Left cardiac atrium (tissue), 4 donors: ENCODE results near the gene GALR3. TPM values are rescaled to one million over a fixed set of nuclear protein-coding genes. Genes with fewer than 3 reads are reported as not detected.
"Not testable (repeated sequence)": the region's sequence is repeated elsewhere in the genome, so short reads cannot be mapped to it uniquely, and the experiment has no call there.

Experiments used
- ATAC-seq, 2 donors: fragments of 200-7000 bp; cut with Tn5 transposase; one replicate each; pipeline ENCODE4 v1.9.1; 2020; ENCODE audit warnings: mild to moderate bottlenecking in 2 of 2, moderate library complexity in 2 of 2
- DNase-seq: peaks from one replicate; pipeline ENCODE4 v3.0.0-alpha.2; 2020
- intact Hi-C, 2 donors: fragments of 100-400 bp; cut with DNase I; formaldehyde crosslinking; loops; one replicate each; pipeline versions ENCODE4 v1.14.1 to v1.15.1; 2022 to 2023
- long read RNA-seq: library from polyadenylated mRNA; unstranded; transcript quantifications from one replicate; pipeline ENCODE4 v2.0.0, GENCODE V29; 2021
- total RNA-seq, 2 donors: library from RNA; stranded (reverse); fragmentation: NEBNext Ultra II Directional; extraction: Animal tissue kit (Norgen Biotek cat#: 25700); gene quantifications; one replicate each; pipeline ENCODE4 v1.2.1, GENCODE V29; 2021
- donor health status: DM: no; HTN: yes; CAD: no.
- donor health status: DM: no; HTN: yes; CAD: no; lungs with severe emphysema.
- donor health status: DM: yes; HTN: yes; CAD: no.
- donor health status: Dilated cardiomyopathy.

GALR3 gene
- total RNA-seq = not detected
- long read RNA-seq = 0 reads

GRCh38 chr22:37823134-37823985 lies at the start of gene GALR3:
Gene GALR3, plus strand, starts transcription at chr22:37823382. Its CDS starts 25 bp downstream, at chr22:37823407.
- ATAC-seq = no peak
- no peak for DNase-seq
- intact Hi-C loops = no loop called here

GRCh38 chr22:37774728-37775127 lies 48.5 kb upstream of the GALR3 start:
- intact Hi-C loops = no loop called here
- DNase-seq (no peak), ATAC-seq (no peak)

GRCh38 chr22:37775785-37776638 lies 47.2 kb upstream of the GALR3 start:
- DNase-seq (no peak), ATAC-seq (no peak)
- intact Hi-C loops = no loop called here

- intact Hi-C loops = no loop called here
- ATAC-seq (no peak), DNase-seq (no peak)
These were observed 46.6 kb upstream of the GALR3 start for GRCh38 chr22:37776639-37777005.

- intact Hi-C loops = no loop called here
- DNase-seq = no peak
- ATAC-seq = peak; percentile 14 to 23
These were observed 46.0 kb upstream of the GALR3 start for GRCh38 chr22:37777122-37777687.

- DNase-seq = no peak
- ATAC-seq = no peak
- intact Hi-C loops = no loop called here
These were observed 44.7 kb upstream of the GALR3 start for GRCh38 chr22:37778370-37779009.

- intact Hi-C loops = no loop called here
- ATAC-seq (no peak), DNase-seq (no peak)
These were observed 41.6 kb upstream of the GALR3 start for GRCh38 chr22:37781434-37782059.

- intact Hi-C loops = no loop called here
- no peak for DNase-seq
- ATAC-seq = no peak
These were observed 40.6 kb upstream of the GALR3 start for GRCh38 chr22:37782340-37783168.

- DNase-seq (no peak), ATAC-seq (no peak)
- intact Hi-C loops = no loop called here
These were observed 38.2 kb upstream of the GALR3 start for GRCh38 chr22:37784829-37785495.

- ATAC-seq = no peak
- no peak for DNase-seq
- intact Hi-C loops = loop anchor here (10.0 kb wide), 2 partner anchors 85 to 145 kb away; no protein-coding TSS in a partner anchor
These were observed 32.9 kb upstream of the GALR3 start for GRCh38 chr22:37790234-37790633.

GRCh38 chr22:37792494-37792893 lies 30.7 kb upstream of the GALR3 start:
- intact Hi-C loops = loop anchor here (10.0 kb wide), 2 partner anchors 88 to 148 kb away; no protein-coding TSS in a partner anchor
- ATAC-seq (no peak), DNase-seq (no peak)

GRCh38 chr22:37794376-37794775 lies 28.8 kb upstream of the GALR3 start:
- intact Hi-C loops = loop anchor here (10.0 kb wide), 2 partner anchors 90 to 150 kb away; no protein-coding TSS in a partner anchor
- DNase-seq = no peak
- no peak for ATAC-seq

GRCh38 chr22:37796079-37796478 lies 27.1 kb upstream of the GALR3 start:
- DNase-seq (no peak), ATAC-seq (no peak)
- intact Hi-C loops = loop anchor here (10.0 kb wide), 2 partner anchors 91 to 151 kb away; no protein-coding TSS in a partner anchor

GRCh38 chr22:37797259-37797658 lies 25.9 kb upstream of the GALR3 start:
- intact Hi-C loops = loop anchor here (10.0 kb wide), 2 partner anchors 92 to 152 kb away; no protein-coding TSS in a partner anchor
- not testable (repeated sequence) for DNase-seq, ATAC-seq

GRCh38 chr22:37797874-37798500 lies 25.2 kb upstream of the GALR3 start:
- intact Hi-C loops = loop anchor here (10.0 kb wide), 2 partner anchors 93 to 153 kb away; no protein-coding TSS in a partner anchor
- DNase-seq (no peak), ATAC-seq (no peak)

GRCh38 chr22:37799979-37800378 lies 23.2 kb upstream of the GALR3 start:
- ATAC-seq, DNase-seq: not testable (repeated sequence)
- intact Hi-C loops = loop anchor here (10.0 kb wide), 2 partner anchors 95 to 155 kb away; no protein-coding TSS in a partner anchor

- no peak for ATAC-seq
- intact Hi-C loops = no loop called here
- DNase-seq = no peak
These were observed 21.3 kb upstream of the GALR3 start for GRCh38 chr22:37801946-37802309.
